HG03139 (cell line): ENCODE results near the gene NLRP2B.
"Not testable (repeated sequence)": the region's sequence is repeated elsewhere in the genome, so short reads cannot be mapped to it uniquely, and the experiment has no call there.

Source experiments
- ATAC-seq: cut with Tn5 transposase; IDR thresholded peaks from one replicate; pipeline ENCODE4 v1.9.1; 2021; ENCODE audit not compliant: unreplicated experiment

NLRP2B gene

DNA sequence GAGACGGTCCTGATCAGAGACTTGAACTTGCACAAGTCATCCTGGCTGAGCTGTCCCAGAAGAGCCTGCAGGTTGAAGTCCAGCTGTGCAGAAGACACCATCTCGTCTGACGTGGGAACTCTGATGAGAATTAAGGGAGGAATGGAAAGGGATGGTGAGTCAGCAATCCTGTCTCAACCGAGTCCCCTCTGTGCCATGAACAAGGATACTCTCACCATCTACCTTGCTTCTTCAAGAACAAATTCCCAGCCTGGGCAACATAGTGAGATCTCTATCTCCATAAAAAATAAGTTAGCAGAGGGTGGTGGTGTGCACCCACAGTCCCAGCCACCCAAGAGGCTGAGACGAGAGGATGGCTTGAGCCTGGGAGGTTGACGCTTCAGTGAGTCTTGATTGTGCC lies at the start of gene NLRP2B:
NLRP2B (minus strand) TSS at position 101 of the 400 bp plus-strand sequence.
- ATAC-seq: no peak

DNA sequence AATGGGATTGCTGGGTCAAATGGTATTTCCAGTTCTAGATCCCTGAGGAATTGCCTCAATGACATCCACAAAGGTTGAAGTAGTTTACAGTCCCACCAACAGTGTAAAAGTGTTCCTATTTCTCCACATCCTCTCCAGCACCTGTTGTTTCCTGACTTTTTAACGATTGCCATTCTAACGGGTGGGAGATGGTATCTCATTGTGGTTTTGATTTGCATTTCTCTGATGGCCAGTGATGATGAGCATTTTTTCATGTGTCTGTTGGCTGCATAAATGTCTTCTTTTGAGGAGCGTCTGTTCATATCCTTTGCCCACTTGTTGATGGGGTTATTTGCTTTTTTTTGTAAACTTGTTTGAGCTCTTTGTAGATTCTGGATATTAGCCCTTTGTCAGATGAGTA lies 45.9 kb upstream of the NLRP2B start:
- ATAC-seq: not testable (repeated sequence)

DNA sequence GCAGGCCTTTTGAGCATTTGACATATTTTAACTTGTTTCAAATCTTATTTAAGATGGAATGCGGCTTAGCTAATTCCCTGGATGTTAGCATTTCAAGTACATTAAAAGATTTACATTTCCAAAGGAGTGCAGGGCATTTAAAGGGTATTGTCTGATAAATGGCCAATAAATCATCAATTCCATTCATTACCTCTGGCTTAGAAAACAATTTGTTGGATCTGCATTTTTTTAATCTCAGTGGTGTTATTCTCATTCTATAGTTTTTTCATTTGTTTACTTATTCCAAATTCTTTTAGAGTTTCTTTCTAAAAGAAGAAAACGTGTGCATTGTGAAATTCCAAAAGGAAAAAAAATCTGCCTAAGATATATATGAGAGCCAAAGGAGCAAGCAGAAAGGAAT lies 1.3 kb upstream of the NLRP2B start:
- no peak for ATAC-seq

DNA sequence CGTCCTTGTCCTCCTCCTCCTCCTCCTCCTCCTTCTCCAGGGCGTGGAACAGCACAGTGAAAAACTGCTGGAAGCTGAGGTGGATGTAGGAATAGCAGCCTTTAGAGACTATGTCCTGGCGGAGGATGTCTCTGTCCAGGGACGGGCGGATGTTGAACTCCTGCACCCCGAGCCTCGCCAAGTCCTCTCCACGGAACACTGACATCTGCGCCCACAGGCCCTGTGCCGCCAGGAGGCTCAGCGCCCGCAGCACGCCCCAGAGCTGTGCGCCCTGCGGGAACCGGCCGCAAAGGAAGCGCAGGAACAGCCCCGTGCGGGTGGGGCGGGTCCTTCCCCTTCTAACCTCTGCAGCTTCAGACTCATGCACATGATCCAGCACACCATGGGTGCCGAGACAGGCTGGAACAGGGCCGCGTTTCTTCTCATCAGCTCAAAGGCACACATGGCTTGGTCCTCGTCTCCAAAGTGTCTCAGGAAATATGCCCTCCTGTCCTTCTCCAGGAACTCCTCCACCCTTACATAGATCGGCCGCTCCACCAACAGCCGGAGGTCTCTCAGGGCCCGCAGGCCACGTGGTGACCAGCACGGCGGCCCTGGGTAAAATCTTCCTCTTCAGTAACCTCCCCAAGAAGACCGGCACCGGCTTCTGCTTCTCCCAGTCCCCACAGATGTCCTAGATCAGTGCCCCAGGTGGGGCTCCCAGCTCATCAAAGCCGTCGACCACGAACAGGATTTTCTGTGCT lies 1.2 kb downstream of the NLRP2B start:
- no peak for ATAC-seq

DNA sequence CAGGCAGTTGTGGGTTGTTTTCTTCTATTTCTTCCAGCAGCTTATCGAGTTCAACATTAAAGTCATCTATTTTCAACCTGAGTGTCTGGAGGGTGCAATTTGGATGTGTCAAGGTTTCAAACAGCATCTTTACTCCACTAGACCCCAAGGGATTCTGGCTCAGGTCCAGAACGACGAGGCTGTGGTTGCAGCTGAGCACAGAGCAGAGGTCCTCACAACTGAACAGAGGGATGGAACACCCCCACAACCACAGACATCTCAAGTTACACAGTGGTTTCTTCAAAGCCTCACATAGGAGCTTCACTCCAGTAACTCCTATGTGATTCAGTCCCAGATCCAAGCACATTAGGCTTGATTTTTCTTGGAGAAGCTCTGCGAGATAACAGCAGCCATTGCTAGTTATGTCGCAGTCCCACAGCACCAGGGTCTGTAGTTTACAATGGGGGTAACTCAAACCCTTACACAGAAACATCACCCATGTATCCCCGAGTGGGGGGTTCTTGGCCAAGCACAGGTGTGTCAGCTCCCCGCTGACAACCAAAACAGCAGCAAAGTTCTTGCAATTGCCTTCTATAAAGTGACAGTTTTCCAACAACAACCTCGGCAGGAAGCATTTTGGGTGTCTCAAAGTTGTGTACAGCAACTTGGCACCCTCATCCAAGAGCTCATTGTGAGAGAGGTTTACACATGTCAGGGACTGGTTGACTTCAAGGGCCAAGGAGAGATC lies 2.8 kb downstream of the NLRP2B start:
- no peak for ATAC-seq

DNA sequence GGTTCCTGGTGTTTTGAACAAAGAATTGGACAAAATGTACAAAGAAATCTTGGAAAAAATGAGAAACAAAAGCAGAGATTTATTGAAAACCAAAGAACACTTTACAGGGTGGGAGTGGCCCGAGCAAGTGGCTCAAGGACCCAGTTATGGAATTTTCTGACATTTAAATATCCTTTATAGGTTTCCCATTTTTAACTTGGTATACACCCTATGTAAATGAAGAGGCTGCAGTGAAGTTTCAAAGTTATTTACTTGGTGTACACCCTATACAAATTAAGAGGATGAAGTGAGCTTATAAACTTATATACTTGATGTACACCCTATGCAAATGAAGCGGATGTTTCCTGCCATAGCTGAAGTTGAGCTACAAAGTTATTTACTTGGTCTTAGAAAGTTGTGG lies 4.7 kb downstream of the NLRP2B start:
- no peak for ATAC-seq

DNA sequence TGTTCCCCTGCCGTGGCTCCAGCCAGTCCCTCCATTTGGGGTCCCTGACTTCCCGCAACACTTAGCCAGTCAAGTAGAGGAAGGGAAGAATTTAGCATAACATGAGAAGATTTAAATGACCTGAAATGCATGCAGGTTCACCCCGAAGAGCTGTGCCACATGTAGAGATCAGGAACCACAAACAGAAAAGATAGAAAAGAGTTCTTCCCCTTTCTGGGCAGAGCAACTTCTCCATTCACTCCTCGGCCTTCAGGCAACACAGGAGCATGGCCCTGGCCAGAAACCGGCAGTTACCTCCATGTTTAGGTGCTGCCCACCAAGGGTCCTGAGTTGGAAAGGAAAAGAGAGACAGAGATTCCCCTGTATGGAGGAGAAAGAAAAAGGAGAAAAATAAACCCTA lies 5.2 kb downstream of the NLRP2B start:
- ATAC-seq: no peak

DNA sequence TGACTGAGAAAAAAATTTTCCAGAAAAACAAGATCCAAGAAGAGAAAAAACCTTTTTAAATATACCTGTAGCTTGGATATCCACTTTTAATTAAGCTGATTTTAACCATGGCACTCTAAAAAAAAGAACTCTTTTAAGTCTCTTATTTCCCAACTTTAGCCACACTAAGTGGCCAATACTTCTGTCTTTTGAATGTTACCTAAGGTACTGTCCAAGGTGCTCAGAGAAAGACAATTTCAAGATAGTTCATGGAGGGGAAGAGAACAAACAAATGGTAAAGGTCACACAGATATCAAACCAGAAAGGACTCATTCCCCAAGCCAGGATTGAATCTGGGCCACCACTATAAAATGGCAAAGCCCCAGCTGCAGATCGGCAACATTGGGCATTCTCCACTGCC lies 10.1 kb downstream of the NLRP2B start:
- no peak for ATAC-seq

DNA sequence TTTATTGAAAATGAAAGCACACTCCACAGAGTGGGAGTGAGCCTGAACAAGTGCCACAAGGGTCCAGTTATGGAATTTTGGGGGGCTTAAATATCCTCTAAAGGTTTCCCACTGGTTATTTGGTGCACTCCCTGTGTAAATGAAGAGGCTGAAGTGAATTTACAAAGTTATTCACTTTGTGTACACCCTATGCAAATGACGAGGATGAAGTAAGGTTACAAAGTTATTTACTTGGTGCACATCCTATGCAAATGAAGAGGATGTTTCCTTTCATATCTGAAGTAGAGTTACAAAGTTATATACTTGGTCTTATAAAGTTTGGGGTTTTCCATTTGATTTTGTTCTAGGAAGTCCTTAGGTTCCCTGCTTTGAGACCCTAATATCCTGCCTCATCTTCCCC lies 13.1 kb downstream of the NLRP2B start:
- no peak for ATAC-seq

DNA sequence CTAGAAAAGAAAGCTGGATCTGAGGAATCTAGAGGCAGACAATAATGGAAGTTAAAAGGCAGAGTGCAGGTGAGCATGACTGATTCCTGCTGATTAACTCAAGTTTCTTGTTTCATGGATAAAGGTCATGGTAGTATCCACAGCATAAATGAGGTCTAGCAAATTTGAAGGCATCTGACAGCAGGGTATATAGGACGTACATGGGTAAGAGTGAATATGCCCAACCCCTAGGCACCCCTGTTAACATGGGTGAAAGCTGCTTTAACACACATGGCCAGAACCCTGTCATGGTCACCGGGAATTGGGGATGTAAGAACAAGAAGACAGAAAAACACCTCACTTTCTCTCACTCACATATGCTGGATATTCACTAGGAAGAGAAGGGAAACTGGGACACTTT lies 25.0 kb downstream of the NLRP2B start:
- ATAC-seq: no peak

DNA sequence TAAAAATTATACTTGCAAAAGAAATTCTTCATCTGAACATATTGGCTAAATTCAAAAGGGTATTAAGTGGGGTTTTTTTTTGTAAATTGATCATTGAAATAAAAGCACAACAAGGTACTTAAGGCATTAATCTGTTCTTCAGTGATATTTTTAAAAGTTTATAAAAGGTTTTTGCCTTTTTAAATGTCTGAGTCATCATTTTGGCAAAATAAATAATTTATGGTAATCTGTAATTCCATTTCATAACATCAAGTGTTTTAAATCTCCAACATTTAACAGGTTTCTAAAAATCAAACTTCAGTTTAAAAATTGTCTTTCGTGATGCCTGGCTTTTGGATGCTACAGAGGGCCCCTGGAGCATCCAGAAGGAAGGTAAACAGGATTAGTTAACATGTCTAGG lies 27.4 kb downstream of the NLRP2B start:
- ATAC-seq: no peak

DNA sequence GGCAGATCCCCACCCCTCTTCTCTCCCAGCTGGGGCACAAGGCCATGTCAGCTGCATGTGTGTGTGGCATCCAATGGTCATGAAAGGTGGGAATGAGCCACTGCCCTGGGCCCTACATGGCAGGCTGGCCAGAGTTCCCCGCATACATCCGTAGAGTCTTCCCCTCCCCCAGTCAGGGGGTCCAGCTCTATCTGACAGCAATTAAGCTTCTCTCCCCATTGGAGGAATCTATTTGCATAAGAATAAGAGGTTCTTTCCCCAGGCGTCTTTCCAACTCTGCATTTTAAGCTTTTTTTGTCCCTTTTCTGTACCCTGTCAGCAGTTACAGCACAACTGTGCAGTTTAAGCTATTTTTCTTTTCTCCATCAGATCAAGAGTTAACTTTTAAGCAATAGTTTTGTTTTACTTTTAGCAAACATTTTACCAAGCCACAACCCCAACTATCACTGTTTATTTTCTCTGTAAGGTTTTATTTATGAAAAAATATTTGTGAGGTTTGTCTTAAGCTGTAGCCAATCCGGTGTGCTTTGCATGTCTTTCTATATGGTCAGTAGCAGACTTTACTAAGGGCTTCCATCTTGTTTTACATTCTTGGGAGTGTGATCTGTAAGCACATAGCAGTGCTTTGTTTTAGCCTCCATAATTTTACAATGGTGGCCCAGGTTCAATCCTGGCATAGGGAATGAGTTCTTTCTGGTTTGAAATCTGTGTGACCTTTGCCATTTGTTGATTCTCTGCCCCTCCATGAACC lies 28.7 kb downstream of the NLRP2B start:
- ATAC-seq: no peak

DNA sequence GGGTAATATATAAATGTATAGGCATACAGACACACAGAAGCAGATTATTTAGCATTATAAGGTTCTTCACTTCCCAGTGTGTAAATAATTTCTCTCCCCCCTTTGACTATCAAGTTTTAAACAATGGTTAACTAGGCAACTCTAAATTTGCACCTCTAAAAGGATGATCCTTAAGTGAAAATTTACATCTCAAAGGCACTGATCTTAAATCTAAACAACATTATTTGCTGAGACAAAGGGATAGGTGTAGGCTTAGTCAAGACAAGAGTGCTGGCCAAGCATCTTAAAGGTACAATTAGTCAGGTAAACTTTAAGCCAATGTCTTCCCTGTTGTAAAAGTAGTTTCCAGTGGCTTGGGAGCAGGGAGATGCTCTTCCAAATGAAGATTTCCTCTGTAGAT lies 33.0 kb downstream of the NLRP2B start:
- no peak for ATAC-seq

DNA sequence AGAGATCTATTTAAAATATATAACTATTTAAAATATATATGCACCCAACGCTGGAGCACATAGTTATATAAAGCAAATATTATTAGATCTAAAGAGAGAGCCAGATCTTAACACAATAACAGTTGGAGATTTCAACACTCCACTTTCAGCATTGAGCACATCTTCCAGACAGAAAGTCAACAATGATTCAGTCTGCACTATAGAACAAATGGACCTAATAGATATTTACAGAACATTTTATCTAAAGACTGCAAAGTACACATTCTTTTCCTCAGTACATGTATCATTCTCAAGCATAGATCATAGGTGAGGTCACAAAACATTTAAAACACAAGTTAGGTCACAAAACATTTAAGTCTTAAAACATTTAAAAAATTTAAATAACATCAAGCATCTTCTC lies 36.4 kb downstream of the NLRP2B start:
- no peak for ATAC-seq

DNA sequence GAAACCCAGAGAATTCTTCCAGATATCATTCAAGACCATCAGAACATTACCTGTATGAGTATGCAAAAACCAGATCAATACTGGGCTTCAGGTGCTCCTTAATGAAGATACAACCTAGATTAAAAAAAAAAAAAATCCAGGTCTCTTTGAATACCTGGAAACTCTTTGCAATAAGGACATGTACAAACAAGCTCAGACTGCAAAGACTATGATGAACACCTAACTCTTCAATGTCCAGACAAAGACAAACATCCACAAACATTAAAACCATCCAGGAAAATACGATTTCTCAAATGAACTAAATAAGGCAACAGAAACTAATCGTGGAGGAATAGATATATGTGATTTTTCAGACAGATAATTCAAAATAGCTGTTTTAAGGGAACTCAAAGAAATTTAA lies 38.7 kb downstream of the NLRP2B start:
- ATAC-seq: no peak

DNA sequence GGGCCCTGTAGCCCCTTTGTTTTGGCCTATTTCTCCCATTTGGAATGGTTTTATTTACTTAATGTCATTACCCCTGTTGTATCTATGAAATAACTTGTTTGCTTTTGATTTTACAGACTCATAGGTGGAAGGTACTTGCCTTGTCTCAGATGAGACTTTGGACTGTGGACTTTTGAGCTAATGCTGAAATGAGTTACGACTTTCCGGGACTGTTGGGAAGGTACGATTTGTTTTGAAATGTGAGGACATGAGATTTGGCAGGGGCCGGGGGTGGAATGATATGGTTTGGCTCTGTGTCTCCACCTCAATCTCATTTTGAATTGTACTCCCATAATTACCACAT lies 39.4 kb downstream of the NLRP2B start:
- ATAC-seq: no peak

DNA sequence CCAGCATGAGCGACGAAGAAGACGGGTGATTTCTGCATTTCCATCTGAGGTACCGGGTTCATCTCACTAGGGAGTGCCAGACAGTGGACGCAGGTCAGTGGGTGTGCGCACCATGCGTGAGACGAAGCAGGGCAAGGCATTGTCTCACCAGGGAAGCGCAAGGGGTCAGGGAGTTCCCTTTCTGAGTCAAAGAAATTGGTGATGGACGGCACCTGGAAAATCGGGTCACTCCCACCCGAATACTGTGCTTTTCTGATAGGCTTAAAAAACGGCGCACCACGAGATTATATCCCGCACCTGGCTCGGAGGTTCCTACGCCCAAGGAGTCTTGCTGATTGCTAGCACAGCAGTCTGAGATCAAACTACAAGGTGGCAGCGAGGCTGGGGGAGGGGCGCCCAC lies 50.6 kb downstream of the NLRP2B start:
- not testable (repeated sequence) for ATAC-seq
